ENCODE measurements around the gene P2RX4.

Gene P2RX4

GRCh38 chr12:121239351-121240061 lies 29.6 kb downstream of the P2RX4 start:
- Histone ChIP-seq H3K4me1 (ENCODE audit: low read length) (no peaks in the 10 kb centered on the region), H3K27ac (ENCODE audit: low read length) (no peak overlapping the region), H3F3A (ENCODE audit: insufficient read depth, low read length) (no peaks in the 10 kb centered on the region), H2AFZ (ENCODE audit: low read length) (no peak overlapping the region), H3K9me2 (replicated peaks; ENCODE audit: insufficient read depth, low read length) (no peaks in the 10 kb centered on the region), H3K79me2 (ENCODE audit: low read length) (no peaks in the 10 kb centered on the region), H3K4me2 (ENCODE audit: low read depth, low read length) (no peak overlapping the region), H3K4me3 (ENCODE audit: low read length) (no peak overlapping the region), H3K9ac (ENCODE audit: low read length) (no peak overlapping the region), H3K27me3 (replicated peaks; ENCODE audit: insufficient read depth, low read length) (no peaks in the 10 kb centered on the region), H3K9me3 (replicated peaks; ENCODE audit: insufficient read depth, low read length) (no peaks in the 10 kb centered on the region), H4K20me1 (ENCODE audit: insufficient read depth, low read length) (no peaks in the 10 kb centered on the region), H3K36me3 (replicated peaks; ENCODE audit: insufficient read depth, low read length) (no peaks in the 10 kb centered on the region)
- no peak for DNase-seq
- no peak for TF ChIP-seq CTCF (IDR thresholded peaks at IDR 0.05; ENCODE audit: low read length)
- TF ChIP-seq EZH2 (optimal IDR thresholded peaks at IDR 0.05; ENCODE audit: low read depth, low read length), result no peak
- no peak for TF ChIP-seq EZH2phosphoT487 (IDR thresholded peaks at IDR 0.05; ENCODE audit: low read length)

- Histone ChIP-seq H3K4me3 (ENCODE audit: low read length) (no peak overlapping the region), H4K20me1 (ENCODE audit: insufficient read depth, low read length) (no peaks in the 10 kb centered on the region), H3K9me2 (replicated peaks; ENCODE audit: insufficient read depth, low read length) (no peaks in the 10 kb centered on the region), H2AFZ (ENCODE audit: low read length) (no peak overlapping the region), H3K9ac (ENCODE audit: low read length) (no peak overlapping the region), H3K27me3 (replicated peaks; ENCODE audit: insufficient read depth, low read length) (no peaks in the 10 kb centered on the region), H3K79me2 (ENCODE audit: low read length) (no peaks in the 10 kb centered on the region), H3K36me3 (replicated peaks; ENCODE audit: insufficient read depth, low read length) (no peaks in the 10 kb centered on the region), H3K4me2 (ENCODE audit: low read depth, low read length) (no peak overlapping the region), H3F3A (ENCODE audit: insufficient read depth, low read length) (no peaks in the 10 kb centered on the region), H3K4me1 (ENCODE audit: low read length) (no peaks in the 10 kb centered on the region), H3K9me3 (replicated peaks; ENCODE audit: insufficient read depth, low read length) (no peaks in the 10 kb centered on the region), H3K27ac (ENCODE audit: low read length) (no peak overlapping the region)
- TF ChIP-seq CTCF (IDR thresholded peaks at IDR 0.05; ENCODE audit: low read length) (no peak), EZH2 (optimal IDR thresholded peaks at IDR 0.05; ENCODE audit: low read depth, low read length) (no peak), EZH2phosphoT487 (IDR thresholded peaks at IDR 0.05; ENCODE audit: low read length) (no peak)
- DNase-seq, result no peak
Measured at GRCh38 chr12:121240062-121240420, 30.1 kb downstream of the P2RX4 start.

- no peak for DNase-seq
- H2AFZ ChIP-seq (ENCODE audit: low read length), result no peak overlapping the region
- no peaks in the 10 kb centered on the region for H3K9me3 ChIP-seq (replicated peaks; ENCODE audit: insufficient read depth, low read length)
- no peak overlapping the region for H3K4me3 ChIP-seq (ENCODE audit: low read length)
- H3K27me3 ChIP-seq (replicated peaks; ENCODE audit: insufficient read depth, low read length), result no peaks in the 10 kb centered on the region
- H4K20me1 ChIP-seq (ENCODE audit: insufficient read depth, low read length), result no peaks in the 10 kb centered on the region
- H3K4me1 ChIP-seq (ENCODE audit: low read length), result no peaks in the 10 kb centered on the region
- no peak overlapping the region for H3K4me2 ChIP-seq (ENCODE audit: low read depth, low read length)
- no peaks in the 10 kb centered on the region for H3K36me3 ChIP-seq (replicated peaks; ENCODE audit: insufficient read depth, low read length)
- H3K9ac ChIP-seq (ENCODE audit: low read length), result no peak overlapping the region
- no peaks in the 10 kb centered on the region for H3K9me2 ChIP-seq (replicated peaks; ENCODE audit: insufficient read depth, low read length)
- no peaks in the 10 kb centered on the region for H3K79me2 ChIP-seq (ENCODE audit: low read length)
- no peak for TF ChIP-seq CTCF (IDR thresholded peaks at IDR 0.05; ENCODE audit: low read length)
- TF ChIP-seq EZH2 (optimal IDR thresholded peaks at IDR 0.05; ENCODE audit: low read depth, low read length), result no peak
- TF ChIP-seq EZH2phosphoT487 (IDR thresholded peaks at IDR 0.05; ENCODE audit: low read length), result no peak
- H3F3A ChIP-seq (ENCODE audit: insufficient read depth, low read length), result no peaks in the 10 kb centered on the region
- no peak overlapping the region for H3K27ac ChIP-seq (ENCODE audit: low read length)
Measured at GRCh38 chr12:121240484-121241101, 30.7 kb downstream of the P2RX4 start.
